Naive thymus-derived CD8-positive, alpha-beta T cell (primary cell): Measurements from ENCODE around the gene LAMA2. TPM values are rescaled to one million over a fixed set of nuclear protein-coding genes. Genes with fewer than 3 reads are reported as not detected.

Experiments used
- ATAC-seq, 2 donors: fragments of 150-1000 bp; cut with Tn5 transposase in 1 of 2; sonication (Bioruptor Pico), chemical (Tn5 transposase) in 1 of 2; 1 replicate in 1 of 2; 2 replicates in 1 of 2; pipeline ENCODE4 v1.10.0; 2021; ENCODE audit warnings: mild to moderate bottlenecking in 2 of 2, moderate library complexity in 2 of 2
- POLR2A ChIA-PET: fragments of 350-600 bp; sonication (Branson Sonifier 250); formaldehyde crosslinking; loops from one replicate; lab custom pipeline; 2021; ENCODE audit warnings: antibody characterized with exemption; lab: Charles Lee
- DNase-seq, 10 donors: peaks; one replicate each; pipeline versions ENCODE4 v3.0.0 to v3.0.0-alpha.2; 2020 to 2022
- H3K27ac Mint-ChIP-seq, 10 donors: one replicate each; pipeline ENCODE4 v1.8.0; 2020 to 2022; ENCODE audit warnings: mild to moderate bottlenecking in 10 of 10, mixed read lengths in 10 of 10, moderate library complexity in 4 of 10, inconsistent platforms in 1 of 10
- H3K27me3 Mint-ChIP-seq, 5 donors: one replicate each; pipeline ENCODE4 v1.8.0; 2021 to 2022; ENCODE audit warnings: mixed read lengths in 5 of 5
- H3K36me3 Mint-ChIP-seq, 3 donors: one replicate each; pipeline ENCODE4 v1.8.0; 2020 to 2022; ENCODE audit warnings: mixed read lengths in 3 of 3, mild to moderate bottlenecking in 2 of 3, inconsistent platforms in 1 of 3
- H3K4me1 Mint-ChIP-seq, 4 donors: one replicate each; pipeline ENCODE4 v1.8.0; 2021 to 2022; ENCODE audit warnings: mixed read lengths in 4 of 4
- H3K4me3 Mint-ChIP-seq, 10 donors: one replicate each; pipeline ENCODE4 v1.8.0; 2020 to 2022; ENCODE audit warnings: mild to moderate bottlenecking in 10 of 10, mixed read lengths in 10 of 10, moderate library complexity in 6 of 10, inconsistent platforms in 1 of 10
- H3K9me3 Mint-ChIP-seq, 9 donors: one replicate each; pipeline ENCODE4 v1.8.0; 2020 to 2022; ENCODE audit warnings: mixed read lengths in 9 of 9, mild to moderate bottlenecking in 3 of 9, inconsistent platforms in 1 of 9, moderate library complexity in 1 of 9
- polyA plus RNA-seq, 3 donors: library from polyadenylated mRNA; unstranded; fragments of 300-500 nt; fragmentation: Illumina TruSeq; gene quantifications; one replicate each; pipeline ENCODE4 v1.2.3, GENCODE V29; 2021
- total RNA-seq, 8 experiments: library from RNA in 2 of 8; stranded (reverse) in 2 of 8; gene quantifications; one replicate each; pipeline ENCODE4 v1.2.3 and lab custom pipeline; 2021 to 2026

The LAMA2 gene
- total and polyA plus RNA-seq, 5 experiments from 2014 or later: not detected

DNA sequence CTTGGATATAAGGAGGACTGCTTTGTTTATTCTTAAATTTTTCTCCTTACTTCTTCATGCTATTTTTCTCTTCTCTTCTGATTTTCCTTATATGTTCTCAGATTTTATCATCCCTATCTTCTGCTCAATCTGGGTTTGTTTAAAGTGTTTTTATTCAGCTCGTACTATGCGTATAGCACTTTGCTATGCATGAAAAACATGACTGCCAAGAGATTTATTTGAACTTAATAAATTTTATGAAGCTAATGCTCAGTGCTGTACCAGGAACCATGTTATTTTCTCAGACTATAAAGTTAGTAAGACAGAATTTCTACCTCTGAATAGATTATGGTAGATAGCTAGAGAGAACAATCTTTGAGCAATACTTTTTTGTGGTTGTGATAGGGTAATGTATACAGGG lies 305.9 kb downstream of the LAMA2 start:
- Mint-ChIP-seq H3K27me3 (peaks cover 0 to 2% (median 0%) of the 10 kb centered on the region in 5 donors), H3K4me1 (no peaks in the 10 kb centered on the region), H3K27ac (no peak overlapping the region), H3K36me3 (no peaks in the 10 kb centered on the region), H3K9me3 (no peaks in the 10 kb centered on the region), H3K4me3 (no peak overlapping the region)
- no peak for ATAC-seq
- POLR2A ChIA-PET: no interaction called here
- no peak for DNase-seq

DNA sequence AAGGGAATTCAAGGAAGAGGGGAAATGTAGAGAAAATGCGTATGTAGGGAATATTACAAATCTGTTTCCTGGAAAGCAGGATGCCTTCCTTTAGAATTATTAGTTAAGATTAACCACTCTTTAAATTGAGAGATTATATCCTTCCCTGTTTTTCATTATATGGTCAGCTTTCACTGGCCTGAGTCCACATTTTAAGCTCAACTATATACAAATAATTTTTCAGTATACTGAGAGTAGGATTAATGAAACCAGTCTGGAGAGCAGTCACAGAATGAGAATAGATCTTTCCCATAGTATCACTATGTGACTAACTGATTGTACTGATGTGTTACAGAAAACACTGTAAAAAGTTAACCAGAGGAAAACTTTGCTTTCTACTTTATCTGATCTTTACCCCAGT lies 306.3 kb downstream of the LAMA2 start:
- no peaks in the 10 kb centered on the region for H3K9me3 Mint-ChIP-seq
- H3K27me3 Mint-ChIP-seq: peaks cover 0 to 2% (median 0%) of the 10 kb centered on the region in 5 donors
- H3K36me3 Mint-ChIP-seq: no peaks in the 10 kb centered on the region
- POLR2A ChIA-PET: no interaction called here
- DNase-seq (no peak), ATAC-seq (no peak)
- no peak overlapping the region for H3K27ac Mint-ChIP-seq
- no peaks in the 10 kb centered on the region for H3K4me1 Mint-ChIP-seq
- H3K4me3 Mint-ChIP-seq: no peak overlapping the region

GRCh38 chr6:129191235-129191634 lies 308.3 kb downstream of the LAMA2 start:
- H3K27ac Mint-ChIP-seq: no peak overlapping the region
- no peak for ATAC-seq
- H3K36me3 Mint-ChIP-seq: no peaks in the 10 kb centered on the region
- no peaks in the 10 kb centered on the region for H3K4me1 Mint-ChIP-seq
- H3K27me3 Mint-ChIP-seq: peaks cover 0 to 6% (median 1%) of the 10 kb centered on the region in 5 donors
- POLR2A ChIA-PET: no interaction called here
- no peaks in the 10 kb centered on the region for H3K9me3 Mint-ChIP-seq
- no peak overlapping the region for H3K4me3 Mint-ChIP-seq
- DNase-seq: no peak

DNA sequence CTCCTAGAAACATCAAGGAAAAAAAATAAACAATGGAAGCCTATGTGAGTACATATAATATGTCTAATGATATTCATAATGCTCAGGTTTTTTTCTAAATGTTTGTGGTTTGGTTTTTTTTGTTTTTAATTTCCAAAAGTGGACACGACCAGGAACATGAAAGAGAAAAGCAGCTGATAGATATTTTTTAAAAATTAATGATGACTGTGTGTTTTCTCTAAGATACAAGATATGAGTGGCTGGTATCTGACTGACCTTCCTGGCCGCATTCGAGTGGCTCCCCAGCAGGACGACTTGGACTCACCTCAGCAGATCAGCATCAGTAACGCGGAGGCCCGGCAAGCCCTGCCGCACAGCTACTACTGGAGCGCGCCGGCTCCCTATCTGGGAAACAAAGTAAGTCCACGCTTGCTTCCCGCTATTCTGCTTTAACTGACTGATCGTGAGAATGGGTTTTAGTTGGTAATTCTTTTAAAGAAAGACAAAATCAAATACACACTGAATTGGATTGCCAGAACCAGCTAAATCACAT lies 309.6 kb downstream of the LAMA2 start:
- DNase-seq (no peak), ATAC-seq (no peak)
- no peak overlapping the region for H3K4me3 Mint-ChIP-seq
- peaks cover 0 to 15% (median 1%) of the 10 kb centered on the region in 5 donors for H3K27me3 Mint-ChIP-seq
- H3K36me3 Mint-ChIP-seq: no peaks in the 10 kb centered on the region
- POLR2A ChIA-PET: no interaction called here
- no peaks in the 10 kb centered on the region for H3K4me1 Mint-ChIP-seq
- H3K9me3 Mint-ChIP-seq: no peaks in the 10 kb centered on the region
- no peak overlapping the region for H3K27ac Mint-ChIP-seq

DNA sequence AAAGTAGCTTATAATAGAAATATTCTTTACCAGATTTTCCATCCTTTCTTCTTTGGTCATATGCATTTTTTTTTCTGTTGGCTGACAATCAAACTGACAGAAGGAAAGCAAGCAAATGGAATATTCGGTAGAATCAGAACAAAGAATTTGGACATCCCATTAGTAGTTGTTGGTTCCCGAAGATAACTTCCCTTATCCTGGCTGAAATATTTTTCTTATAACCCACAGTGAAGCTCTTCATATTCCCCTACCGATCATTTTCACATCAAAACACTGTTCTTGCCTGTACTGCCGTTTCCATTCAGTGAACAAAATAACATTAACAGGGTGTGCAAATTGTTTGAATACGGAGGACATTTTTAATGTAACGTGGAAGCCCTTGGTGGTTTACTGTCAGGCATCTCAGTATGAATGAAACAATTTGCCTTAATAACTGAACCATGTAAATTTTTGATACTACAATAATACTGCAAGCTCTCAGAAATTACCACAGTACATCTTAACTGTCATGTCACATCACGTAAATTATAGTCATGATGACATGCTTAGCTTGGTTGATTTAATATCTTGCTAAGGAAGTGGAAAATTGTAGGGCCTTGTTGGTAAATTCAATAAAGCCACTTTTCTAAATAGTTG lies 311.5 kb downstream of the LAMA2 start:
- no peaks in the 10 kb centered on the region for H3K36me3 Mint-ChIP-seq
- POLR2A ChIA-PET: no interaction called here
- no peak for ATAC-seq
- H3K4me1 Mint-ChIP-seq: no peaks in the 10 kb centered on the region
- H3K27ac Mint-ChIP-seq: no peak overlapping the region
- H3K9me3 Mint-ChIP-seq: no peaks in the 10 kb centered on the region
- DNase-seq: no peak
- peaks cover 0 to 15% (median 0%) of the 10 kb centered on the region in 5 donors for H3K27me3 Mint-ChIP-seq
- H3K4me3 Mint-ChIP-seq: no peak overlapping the region

- POLR2A ChIA-PET: no interaction called here
- peaks cover 0 to 15% (median 0%) of the 10 kb centered on the region in 5 donors for H3K27me3 Mint-ChIP-seq
- no peak overlapping the region for H3K4me3 Mint-ChIP-seq
These were observed 312.2 kb downstream of the LAMA2 start for GRCh38 chr6:129195161-129195560.

GRCh38 chr6:129195643-129196042 lies 312.7 kb downstream of the LAMA2 start:
- Mint-ChIP-seq H3K36me3 (no peaks in the 10 kb centered on the region), H3K4me1 (no peaks in the 10 kb centered on the region), H3K27me3 (peaks cover 0 to 16% (median 0%) of the 10 kb centered on the region in 5 donors), H3K9me3 (no peaks in the 10 kb centered on the region), H3K27ac (no peak overlapping the region), H3K4me3 (no peak overlapping the region)
- POLR2A ChIA-PET: no interaction called here
- ATAC-seq (no peak), DNase-seq (no peak)

More at GRCh38 chr6:129195161-129195560, 312.2 kb downstream of the LAMA2 start:
- no peaks in the 10 kb centered on the region for H3K4me1 Mint-ChIP-seq
- H3K36me3 Mint-ChIP-seq: no peaks in the 10 kb centered on the region
- DNase-seq: no peak
- H3K27ac Mint-ChIP-seq: no peak overlapping the region
- ATAC-seq: no peak
- H3K9me3 Mint-ChIP-seq: no peaks in the 10 kb centered on the region

- ATAC-seq: no peak
- Mint-ChIP-seq H3K4me1 (no peaks in the 10 kb centered on the region), H3K4me3 (no peak overlapping the region), H3K27me3 (peaks cover 0 to 28% (median 2%) of the 10 kb centered on the region in 5 donors), H3K36me3 (no peaks in the 10 kb centered on the region), H3K9me3 (no peaks in the 10 kb centered on the region), H3K27ac (no peak overlapping the region)
- no peak for DNase-seq
- POLR2A ChIA-PET: no interaction called here
These were observed 314.2 kb downstream of the LAMA2 start for GRCh38 chr6:129197154-129197553.

- Mint-ChIP-seq H3K4me1 (no peaks in the 10 kb centered on the region), H3K9me3 (no peaks in the 10 kb centered on the region), H3K27me3 (peaks cover 0 to 28% (median 3%) of the 10 kb centered on the region in 5 donors), H3K27ac (no peak overlapping the region), H3K36me3 (no peaks in the 10 kb centered on the region), H3K4me3 (no peak overlapping the region)
- POLR2A ChIA-PET: no interaction called here
- DNase-seq: no peak
- no peak for ATAC-seq
These were observed 317.2 kb downstream of the LAMA2 start for GRCh38 chr6:129200151-129200550.

DNA sequence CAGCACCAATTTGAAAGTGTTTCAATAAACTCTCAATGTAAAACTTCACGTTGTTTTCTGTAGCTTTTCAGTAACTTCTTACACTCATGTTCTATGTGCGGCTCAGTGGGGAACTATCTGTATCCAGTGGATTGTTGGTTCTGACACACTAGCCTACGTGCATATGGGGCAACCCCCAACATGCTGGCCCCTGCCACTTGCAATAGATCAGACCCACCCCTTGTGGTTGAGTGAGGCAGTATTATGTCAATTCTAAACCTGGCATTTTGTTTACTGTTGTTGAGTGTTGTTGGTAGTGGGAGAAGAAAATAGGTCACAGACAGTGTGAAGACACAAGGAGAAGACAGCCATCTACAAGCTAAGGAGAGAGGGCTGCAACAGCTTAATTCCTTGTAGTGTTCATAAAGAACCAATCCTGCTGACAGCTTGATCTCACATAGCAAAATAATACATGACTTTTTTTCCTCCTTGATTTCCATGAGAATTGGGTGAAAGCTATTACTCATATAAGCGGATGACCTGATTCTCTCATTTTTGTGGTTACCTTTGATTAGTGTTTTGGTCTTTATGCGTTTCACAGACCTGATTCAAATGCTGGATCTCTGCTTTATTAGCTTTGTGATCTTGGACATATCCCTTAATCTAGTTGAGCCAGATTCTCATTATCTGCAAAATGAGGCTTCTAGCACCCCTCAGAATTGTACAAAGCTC lies 320.4 kb downstream of the LAMA2 start:
- no peaks in the 10 kb centered on the region for H3K4me1 Mint-ChIP-seq
- POLR2A ChIA-PET: no interaction called here
- H3K4me3 Mint-ChIP-seq: no peak overlapping the region
- no peaks in the 10 kb centered on the region for H3K36me3 Mint-ChIP-seq
- ATAC-seq (no peak), DNase-seq (no peak)
- no peak overlapping the region for H3K27ac Mint-ChIP-seq
- H3K9me3 Mint-ChIP-seq: no peaks in the 10 kb centered on the region
- peaks cover 2 to 18% (median 5%) of the 10 kb centered on the region in 5 donors for H3K27me3 Mint-ChIP-seq

- no peak overlapping the region for H3K27ac Mint-ChIP-seq
- no peaks in the 10 kb centered on the region for H3K4me1 Mint-ChIP-seq
- no peak overlapping the region for H3K4me3 Mint-ChIP-seq
- no peak for ATAC-seq
- no peaks in the 10 kb centered on the region for H3K36me3 Mint-ChIP-seq
- no peaks in the 10 kb centered on the region for H3K9me3 Mint-ChIP-seq
- DNase-seq: no peak
- POLR2A ChIA-PET: no interaction called here
- peaks cover 2 to 11% (median 6%) of the 10 kb centered on the region in 5 donors for H3K27me3 Mint-ChIP-seq
These were observed 323.9 kb downstream of the LAMA2 start for GRCh38 chr6:129206821-129207220.

DNA sequence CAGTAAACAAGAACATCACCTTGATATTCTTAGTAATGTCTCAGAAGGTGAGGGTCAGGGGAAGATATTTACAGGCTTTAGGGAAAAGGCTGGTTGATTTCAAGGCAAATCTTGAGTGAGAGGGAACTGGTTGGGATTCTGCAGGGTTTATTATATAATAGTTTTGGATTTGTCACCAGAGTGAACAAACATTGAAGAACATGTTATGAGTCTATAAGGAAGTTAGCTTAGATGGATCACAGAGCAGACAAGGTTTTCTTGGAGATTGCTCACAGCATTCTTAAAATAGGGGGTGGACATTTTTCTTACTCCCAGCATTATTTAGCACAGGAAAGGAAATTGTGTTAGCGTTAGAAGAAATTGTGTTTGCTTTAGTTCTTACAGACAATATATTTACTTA lies 324.9 kb downstream of the LAMA2 start:
- DNase-seq (no peak), ATAC-seq (no peak)
- Mint-ChIP-seq H3K9me3 (no peaks in the 10 kb centered on the region), H3K4me3 (no peak overlapping the region), H3K27ac (no peak overlapping the region), H3K4me1 (no peaks in the 10 kb centered on the region), H3K27me3 (peaks cover 2 to 11% (median 8%) of the 10 kb centered on the region in 5 donors), H3K36me3 (no peaks in the 10 kb centered on the region)
- POLR2A ChIA-PET: no interaction called here

GRCh38 chr6:129208415-129209034 lies 325.6 kb downstream of the LAMA2 start:
- H3K36me3 Mint-ChIP-seq: no peaks in the 10 kb centered on the region
- H3K27ac Mint-ChIP-seq: peak overlapping the region in 1 of 10 donors; percentile 15
- H3K4me1 Mint-ChIP-seq: no peaks in the 10 kb centered on the region
- ATAC-seq (no peak), DNase-seq (no peak)
- POLR2A ChIA-PET: no interaction called here
- no peaks in the 10 kb centered on the region for H3K9me3 Mint-ChIP-seq
- H3K27me3 Mint-ChIP-seq: peaks cover 2 to 11% (median 8%) of the 10 kb centered on the region in 5 donors
- no peak overlapping the region for H3K4me3 Mint-ChIP-seq
